H9 (cell line): Measurements from ENCODE around the gene NEDD4. TPM values are rescaled to one million over a fixed set of nuclear protein-coding genes. Genes with fewer than 3 reads are reported as not detected.

Source experiments
- DNase-seq: peaks from one replicate; pipeline ENCODE4 v3.0.0-alpha.2; 2017
- H2AFZ ChIP-seq: one replicate; pipeline ENCODE4 v1.6.1; 2013; ENCODE audit warnings: mild to moderate bottlenecking, low read length, control low read depth, moderate library complexity
- H2AK5ac ChIP-seq: 2 replicates; pipeline ENCODE4 v1.6.1; 2013; ENCODE audit warnings: low read length, control low read depth, mixed read lengths; ENCODE audit not compliant: insufficient read length
- H2BK120ac ChIP-seq: one replicate; pipeline ENCODE4 v1.6.1; 2013; ENCODE audit warnings: low read depth, mild to moderate bottlenecking, low read length, control low read depth, inconsistent platforms; ENCODE audit not compliant: poor library complexity, severe bottlenecking
- H2BK12ac ChIP-seq: 2 replicates; pipeline ENCODE4 v1.6.1; 2013; ENCODE audit warnings: low read length, control low read depth, mixed read lengths, low read depth; ENCODE audit not compliant: insufficient read length
- H2BK15ac ChIP-seq: 2 replicates; pipeline ENCODE4 v1.6.1; 2013; ENCODE audit warnings: low read depth, low read length, control low read depth
- H2BK20ac ChIP-seq: one replicate; pipeline ENCODE4 v1.6.1; 2013; ENCODE audit warnings: low read depth, mild to moderate bottlenecking, low read length, control low read depth, inconsistent platforms; ENCODE audit not compliant: poor library complexity, severe bottlenecking
- H2BK5ac ChIP-seq: 2 replicates; pipeline ENCODE4 v1.6.1; 2013; ENCODE audit warnings: low read length, control low read depth, mixed read lengths; ENCODE audit not compliant: insufficient read length
- H3K14ac ChIP-seq: 2 replicates; pipeline ENCODE4 v1.6.1; 2013; ENCODE audit warnings: low read length, control low read depth; ENCODE audit not compliant: insufficient read depth
- H3K18ac ChIP-seq: 2 replicates; pipeline ENCODE4 v1.6.1; 2013; ENCODE audit warnings: low read depth, mild to moderate bottlenecking, mixed read lengths, low read length, control low read depth; ENCODE audit not compliant: insufficient read length
- H3K23ac ChIP-seq: 2 replicates; pipeline ENCODE4 v1.6.1; 2013; ENCODE audit warnings: low read length, control low read depth, mixed read lengths, low read depth; ENCODE audit not compliant: insufficient read length
- H3K23me2 ChIP-seq: 2 replicates; pipeline ENCODE4 v1.6.1; 2013; ENCODE audit warnings: low read depth, mild to moderate bottlenecking, mixed read lengths, low read length, control low read depth; ENCODE audit not compliant: insufficient read length, poor library complexity, severe bottlenecking
- H3K27ac ChIP-seq: 2 replicates; pipeline ENCODE4 v1.5.1; 2013; ENCODE audit warnings: low read length, control low read depth, mixed read lengths, low read depth; ENCODE audit not compliant: insufficient read length
- H3K27me3 ChIP-seq: 2 replicates; pipeline ENCODE4 v1.6.1; 2013; ENCODE audit warnings: low read length, control low read depth, inconsistent platforms; ENCODE audit not compliant: insufficient read depth
- H3K4ac ChIP-seq: 2 replicates; pipeline ENCODE4 v1.6.1; 2013; ENCODE audit warnings: low read depth, mild to moderate bottlenecking, control low read depth, inconsistent platforms, low read length, moderate library complexity
- H3K4me1 ChIP-seq: 2 replicates; pipeline ENCODE4 v1.6.1; 2013; ENCODE audit warnings: low read length, control low read depth, inconsistent platforms; ENCODE audit not compliant: insufficient read depth
- H3K4me2 ChIP-seq: 2 replicates; pipeline ENCODE4 v1.6.1; 2013; ENCODE audit warnings: low read length, control low read depth, mixed read lengths; ENCODE audit not compliant: insufficient read length, insufficient read depth
- H3K56ac ChIP-seq: 2 replicates; pipeline ENCODE4 v1.6.1; 2013; ENCODE audit warnings: low read depth, mild to moderate bottlenecking, mixed read lengths, low read length, control low read depth; ENCODE audit not compliant: insufficient read length
- H3K79me1 ChIP-seq: 2 replicates; pipeline ENCODE4 v1.6.1; 2013; ENCODE audit warnings: low read depth, mild to moderate bottlenecking, moderate library complexity, low read length, control low read depth, inconsistent platforms; ENCODE audit not compliant: insufficient read depth, poor library complexity, severe bottlenecking
- H3K79me2 ChIP-seq: 2 replicates; pipeline ENCODE4 v1.6.1; 2013; ENCODE audit warnings: low read length, control low read depth, inconsistent platforms; ENCODE audit not compliant: insufficient read depth
- H3K9ac ChIP-seq: 2 replicates; pipeline ENCODE4 v1.6.1; 2013; ENCODE audit warnings: low read length, control low read depth, mixed read lengths; ENCODE audit not compliant: insufficient read length; ENCODE audit errors: extremely low read depth
- H3K9me3 ChIP-seq: one replicate; pipeline ENCODE4 v1.6.1; 2013; ENCODE audit warnings: low read depth, low read length, inconsistent platforms; ENCODE audit not compliant: control insufficient read depth
- H3T11ph ChIP-seq: one replicate; pipeline ENCODE4 v1.6.1; 2013; ENCODE audit warnings: mild to moderate bottlenecking, low read length, control low read depth, inconsistent platforms
- H4K20me1 ChIP-seq: one replicate; pipeline ENCODE4 v1.6.1; 2013; ENCODE audit not compliant: control insufficient read depth, insufficient read length, insufficient read depth
- H4K5ac ChIP-seq: 2 replicates; pipeline ENCODE4 v1.6.1; 2013; ENCODE audit warnings: low read depth, mild to moderate bottlenecking, mixed read lengths, low read length, control low read depth; ENCODE audit not compliant: insufficient read length
- H4K8ac ChIP-seq: replicated peaks from 2 replicates; pipeline ENCODE4 v1.6.1; 2013; ENCODE audit warnings: low read length, control low read depth, mixed read lengths, low read depth; ENCODE audit not compliant: insufficient read length
- H4K91ac ChIP-seq: 2 replicates; pipeline ENCODE4 v1.6.1; 2013; ENCODE audit warnings: low read depth, mild to moderate bottlenecking, moderate library complexity, mixed read lengths, low read length, control low read depth; ENCODE audit not compliant: insufficient read length
- H3K27ac Mint-ChIP-seq, 3 experiments: 2 replicates in 2 of 3; 3 replicates in 1 of 3; pipeline ENCODE4 v1.8.0; 2020 to 2021; ENCODE audit warnings: mixed read lengths in 3 of 3, mild to moderate bottlenecking in 1 of 3, moderate library complexity in 1 of 3
- H3K27me3 Mint-ChIP-seq: 2 replicates; pipeline ENCODE4 v1.8.0; 2021; ENCODE audit warnings: low read depth, mild to moderate bottlenecking, moderate library complexity, mixed read lengths
- H3K36me3 Mint-ChIP-seq, 3 experiments: 2 replicates in 2 of 3; 3 replicates in 1 of 3; pipeline ENCODE4 v1.8.0; 2020 to 2021; ENCODE audit warnings: low read depth in 3 of 3, mixed read lengths in 3 of 3; ENCODE audit not compliant: insufficient read depth in 1 of 3
- H3K4me1 Mint-ChIP-seq, 2 experiments: 2 replicates each; pipeline ENCODE4 v1.8.0; 2020; ENCODE audit warnings: mixed read lengths in 2 of 2
- H3K4me3 Mint-ChIP-seq, 2 experiments: 2 replicates in 1 of 2; 3 replicates in 1 of 2; pipeline ENCODE4 v1.8.0; 2020 to 2021; ENCODE audit warnings: mild to moderate bottlenecking in 2 of 2, mixed read lengths in 2 of 2, moderate library complexity in 1 of 2
- H3K9me3 Mint-ChIP-seq, 2 experiments: 2 replicates in 1 of 2; 3 replicates in 1 of 2; pipeline ENCODE4 v1.8.0; 2020; ENCODE audit warnings: mild to moderate bottlenecking in 2 of 2, mixed read lengths in 2 of 2, moderate library complexity in 1 of 2
- CTCF ChIP-seq: fragments of 200-600 bp; sonication (generic); conservative IDR thresholded peaks from 3 replicates; pipeline ENCODE4 v1.8.0; 2021; ENCODE audit warnings: antibody characterized with exemption, mild to moderate bottlenecking
- WGBS: extraction: QIAGEN DNeasy Blood & Tissue Kit; methylation state at CpG from one replicate; pipeline ENCODE4 v1.1.7; 2013; ENCODE audit warnings: missing lambda C conversion rate, low lambda C conversion rate, mixed read lengths; ENCODE audit not compliant: insufficient read length; ENCODE audit errors: extremely low coverage; 5-methylcytosine and 5-hydroxymethylcytosine counted together
- total RNA-seq: library from RNA; stranded (reverse); gene quantifications from 2 replicates; pipeline ENCODE4 v1.2.1, GENCODE V29; 2021

NEDD4 gene
- total RNA-seq, 1 experiment from 2014 or later, result 9.6 TPM

GRCh38 chr15:55778932-55779331 is 214.5 kb downstream of the NEDD4 start:
- H3K9ac ChIP-seq, result no peak overlapping the region
- no peak overlapping the region for H2BK120ac ChIP-seq
- no peak overlapping the region for H2BK5ac ChIP-seq
- no CpG with 5 or more reads among the region's 3 CpGs for WGBS
- 0 out of 2 replicates have a peak, but pooled peaks cover 4% of the 10 kb centered on the region for H3K4me1 ChIP-seq
- no peak overlapping the region for H3K4me2 ChIP-seq
- H3K27me3 Mint-ChIP-seq, result peaks cover 19% of the 10 kb centered on the region
- peaks cover 9 to 12% of the 10 kb centered on the region in 2 experiments for H3K4me1 Mint-ChIP-seq
- H2AK5ac ChIP-seq, result no peak overlapping the region
- no peak overlapping the region for H4K91ac ChIP-seq
- no peak overlapping the region for H3K27ac Mint-ChIP-seq
- H3K4me3 Mint-ChIP-seq, result no peak overlapping the region
- H3K23ac ChIP-seq, result no peak overlapping the region
- no peak overlapping the region for H3K27ac ChIP-seq
- no peak overlapping the region for H3K56ac ChIP-seq
- H4K20me1 ChIP-seq, result no peaks in the 10 kb centered on the region
- no peak overlapping the region for H2BK15ac ChIP-seq
- no peak overlapping the region for H3K14ac ChIP-seq
- TF ChIP-seq CTCF, result no peak
- H2BK20ac ChIP-seq, result no peak overlapping the region
- no peak overlapping the region for H4K5ac ChIP-seq
- peaks cover 2 to 5% of the 10 kb centered on the region in 2 experiments; a peak in 2 of 5 replicates for H3K9me3 Mint-ChIP-seq
- H2AFZ ChIP-seq, result no peak overlapping the region
- no peak overlapping the region for H3K18ac ChIP-seq
- H3T11ph ChIP-seq, result no peak overlapping the region
- H2BK12ac ChIP-seq, result no peak overlapping the region
- peaks cover 0 to 6% (median 2%) of the 10 kb centered on the region in 3 experiments; a peak in 1 of 7 replicates for H3K36me3 Mint-ChIP-seq
- H3K4ac ChIP-seq, result no peak overlapping the region
- no peaks in the 10 kb centered on the region for H3K79me1 ChIP-seq
- H4K8ac ChIP-seq, result no peak overlapping the region
- no peak for DNase-seq
- no peaks in the 10 kb centered on the region for H3K23me2 ChIP-seq
- no peaks in the 10 kb centered on the region for H3K9me3 ChIP-seq
- H3K79me2 ChIP-seq, result no peaks in the 10 kb centered on the region
- no peaks in the 10 kb centered on the region; the same call in 1 of the 2 replicates for H3K27me3 ChIP-seq
